HL-60/S4 treated with retinoic acid at 250 ng/mL for 4 days and 3 days (cell line): ENCODE results near the gene ZRANB1.

Source experiments
- in situ Hi-C: fragments of 300-500 bp; cut with MboI; formaldehyde crosslinking; loops from 2 replicates; pipeline ENCODE4 v1.7.0; 2022; ENCODE audit warnings: low sequenced_read_pairs

ZRANB1 gene

GRCh38 chr10:125004571-125005311 is 62.8 kb downstream of the ZRANB1 start:
- in situ Hi-C loops = no loop called here

- in situ Hi-C loops = no loop called here
Measured at GRCh38 chr10:125005312-125006187, 63.6 kb downstream of the ZRANB1 start.

- in situ Hi-C loops = no loop called here
Measured at GRCh38 chr10:125006188-125006680, 64.3 kb downstream of the ZRANB1 start.

- in situ Hi-C loops = no loop called here
Measured at GRCh38 chr10:125006921-125007426, 65.1 kb downstream of the ZRANB1 start.

- in situ Hi-C loops = no loop called here
Measured at GRCh38 chr10:125007436-125007835, 65.5 kb downstream of the ZRANB1 start.

GRCh38 chr10:125008689-125009638 is 67.0 kb downstream of the ZRANB1 start:
- in situ Hi-C loops = no loop called here

- in situ Hi-C loops = no loop called here
Measured at GRCh38 chr10:125009661-125010161, 67.8 kb downstream of the ZRANB1 start.

- in situ Hi-C loops = no loop called here
Measured at GRCh38 chr10:125010362-125010761, 68.4 kb downstream of the ZRANB1 start.

GRCh38 chr10:125011171-125011925 is 69.4 kb downstream of the ZRANB1 start:
- in situ Hi-C loops = no loop called here

- in situ Hi-C loops = no loop called here
Measured at GRCh38 chr10:125011926-125012705, 70.2 kb downstream of the ZRANB1 start.

GRCh38 chr10:125012851-125013528 is 71.1 kb downstream of the ZRANB1 start:
- in situ Hi-C loops = no loop called here

GRCh38 chr10:125013529-125013872 is 71.6 kb downstream of the ZRANB1 start:
- in situ Hi-C loops = no loop called here

GRCh38 chr10:125014086-125014830 is 72.3 kb downstream of the ZRANB1 start:
- in situ Hi-C loops = no loop called here

- in situ Hi-C loops = no loop called here
Measured at GRCh38 chr10:125014836-125015355, 73.0 kb downstream of the ZRANB1 start.

- in situ Hi-C loops = no loop called here
Measured at GRCh38 chr10:125015356-125015944, 73.5 kb downstream of the ZRANB1 start.

GRCh38 chr10:125016123-125016522 is 74.2 kb downstream of the ZRANB1 start:
- in situ Hi-C loops = no loop called here

- in situ Hi-C loops = no loop called here
Measured at GRCh38 chr10:125016611-125017202, 74.8 kb downstream of the ZRANB1 start.
